GM21515 (cell line): Measurements from ENCODE around the gene GSTO2.

Experiments used
- ATAC-seq: cut with Tn5 transposase; IDR thresholded peaks from one replicate; pipeline ENCODE4 v1.9.1; 2021; ENCODE audit not compliant: unreplicated experiment

GSTO2 gene

DNA sequence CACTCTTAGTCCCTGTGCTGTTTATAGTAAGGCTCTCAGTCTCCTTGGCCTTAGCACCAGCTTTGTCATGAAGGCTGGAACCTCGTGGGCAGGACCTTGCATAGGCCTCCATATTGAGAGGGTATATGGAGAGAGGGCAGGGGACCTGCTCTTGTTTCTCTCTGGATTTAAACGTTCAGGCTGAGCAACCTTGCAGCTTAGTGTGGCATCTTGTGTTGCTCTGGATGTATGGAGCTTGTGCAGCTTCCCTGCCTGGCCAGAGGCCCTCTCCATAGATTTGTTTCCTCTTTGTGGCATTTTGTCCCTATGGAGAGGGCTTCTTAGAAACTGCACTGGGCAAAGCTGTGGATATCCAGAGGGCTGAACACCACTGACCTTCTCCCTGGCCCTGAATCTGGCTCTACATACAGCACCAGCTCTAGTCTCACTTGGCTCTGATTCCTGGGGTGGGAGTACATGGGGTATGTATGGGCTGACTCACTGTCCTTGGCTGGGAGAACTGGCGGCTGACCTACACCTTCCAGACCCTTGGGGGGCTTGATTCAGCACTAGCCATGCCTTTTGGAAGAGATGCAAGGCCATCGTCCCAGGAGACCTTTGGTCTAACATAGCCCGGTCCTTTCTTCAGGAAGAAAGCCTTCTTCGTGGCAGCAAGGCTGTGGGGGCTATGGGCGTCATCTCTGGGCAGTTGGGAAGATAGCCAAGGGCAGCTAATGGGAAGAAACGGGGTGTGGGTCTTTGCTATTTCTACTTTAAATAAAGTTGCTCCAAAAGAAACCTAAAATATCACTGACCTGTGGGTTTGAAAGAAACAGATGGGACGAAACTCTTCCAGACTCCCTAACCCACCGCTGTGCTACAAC lies 38.8 kb downstream of the GSTO2 start:
- no peak for ATAC-seq

GRCh38 chr10:104308439-104308903 lies 39.5 kb downstream of the GSTO2 start:
- peak; percentile 90 for ATAC-seq

- no peak for ATAC-seq
Measured at GRCh38 chr10:104309980-104310978, 41.3 kb downstream of the GSTO2 start.

DNA sequence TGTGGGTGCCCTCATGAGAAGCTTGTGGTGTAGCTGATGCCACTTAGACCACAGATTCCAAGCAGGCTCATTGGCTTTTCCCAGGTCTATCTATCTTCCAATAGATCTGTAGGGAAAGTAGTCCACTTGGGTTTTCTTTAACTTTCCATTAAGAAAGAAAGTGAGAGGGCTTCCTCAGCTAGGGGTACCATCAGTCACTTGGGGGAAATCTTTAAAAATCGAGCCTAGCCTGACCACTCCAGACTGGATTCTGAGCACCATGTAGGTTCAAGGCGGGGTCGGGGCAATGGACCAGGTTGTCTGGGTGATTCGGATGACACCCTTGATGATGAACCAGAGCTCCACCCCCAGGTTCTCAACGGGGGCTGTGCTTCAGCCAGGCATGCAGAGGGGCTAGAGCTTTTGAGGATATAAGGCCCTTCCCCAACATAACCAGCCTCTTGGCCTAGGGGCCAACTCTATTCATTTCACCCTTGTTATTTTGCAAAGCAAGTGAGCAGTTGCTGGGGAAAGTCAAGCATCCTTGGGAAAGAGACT lies 42.3 kb downstream of the GSTO2 start:
- ATAC-seq = no peak

DNA sequence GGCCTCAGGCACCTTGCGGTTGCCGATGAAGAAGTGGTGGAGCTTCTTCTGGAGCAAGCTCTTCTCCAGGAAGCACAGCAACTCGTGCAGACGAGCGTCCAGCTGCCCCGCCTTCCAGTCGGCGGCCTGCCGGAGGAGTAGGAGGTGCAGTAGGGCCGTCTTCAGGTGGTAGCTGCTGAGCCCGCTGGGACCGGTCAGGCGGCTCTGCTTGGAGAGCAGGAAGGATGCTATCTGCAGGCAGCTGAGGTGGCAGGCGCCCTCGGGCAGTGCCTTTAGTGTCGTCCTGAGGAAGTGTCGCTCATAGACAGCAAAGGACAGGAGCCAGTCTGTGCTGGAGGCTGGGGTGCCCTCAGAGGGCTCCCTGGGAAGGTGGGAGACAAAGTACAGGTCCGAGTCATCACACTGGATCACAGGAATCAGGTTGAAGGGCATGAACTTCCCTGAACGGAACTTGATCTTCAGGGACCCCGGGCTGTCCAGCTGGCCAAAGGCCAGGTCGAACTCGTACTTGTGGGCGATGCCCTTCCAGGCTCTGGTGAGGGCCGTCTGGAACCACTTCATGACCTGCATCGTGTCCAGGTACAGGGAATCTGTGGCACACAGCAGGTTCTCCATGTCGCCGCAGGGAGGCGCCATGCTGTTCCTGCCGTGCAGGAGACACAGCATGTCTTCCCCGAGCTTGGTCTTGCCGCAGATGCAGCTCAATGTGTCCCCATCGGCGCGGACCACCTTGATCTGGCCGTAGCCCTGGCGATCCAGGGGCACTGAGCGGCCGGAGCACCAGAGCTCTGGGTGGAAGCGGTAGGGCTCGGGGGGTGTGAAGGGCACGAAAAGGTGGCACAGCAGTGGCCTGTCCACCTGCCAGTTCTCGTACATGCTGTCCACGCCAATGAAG lies 45.9 kb downstream of the GSTO2 start:
- ATAC-seq = no peak

- ATAC-seq = no peak
Measured at GRCh38 chr10:104315486-104315921, 46.5 kb downstream of the GSTO2 start.

DNA sequence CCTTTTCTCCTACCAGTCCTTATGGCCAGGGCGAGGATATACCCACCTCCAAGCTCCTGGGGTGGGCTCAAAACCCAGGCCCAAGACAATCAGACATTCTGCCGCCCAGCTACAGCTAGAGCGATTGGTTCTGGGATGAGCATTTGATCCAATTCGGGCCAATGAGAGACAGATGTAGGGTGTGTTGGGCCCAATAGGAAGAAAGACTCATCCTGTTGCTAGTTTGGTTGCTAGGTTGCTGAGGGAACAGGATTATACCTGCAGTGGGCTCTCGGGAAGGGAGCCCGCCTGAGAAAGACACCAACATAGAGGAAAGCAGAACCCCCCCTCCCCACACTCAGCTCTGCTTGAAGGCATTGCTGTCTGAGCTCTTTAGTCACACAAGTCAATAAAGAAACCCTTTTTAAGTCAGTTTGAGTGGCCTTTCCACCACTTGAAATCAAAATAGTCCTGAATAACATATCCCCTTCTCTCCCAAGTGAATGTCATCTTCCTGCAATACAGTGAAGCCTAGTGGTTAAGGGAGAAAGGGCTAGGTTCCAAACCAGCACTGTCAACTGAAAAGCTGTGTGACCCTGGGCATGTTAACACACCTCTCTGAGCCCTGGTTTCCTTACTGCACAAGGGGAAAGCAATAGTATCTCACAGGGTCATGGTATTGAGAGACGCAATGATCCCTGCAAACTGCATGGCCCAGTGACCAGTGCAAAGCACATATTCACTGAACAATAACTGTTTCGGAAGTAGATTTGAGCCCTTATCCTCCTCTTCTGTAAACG lies 47.5 kb downstream of the GSTO2 start:
- no peak for ATAC-seq

- ATAC-seq = no peak
Measured at GRCh38 chr10:104317269-104317710, 48.3 kb downstream of the GSTO2 start.

DNA sequence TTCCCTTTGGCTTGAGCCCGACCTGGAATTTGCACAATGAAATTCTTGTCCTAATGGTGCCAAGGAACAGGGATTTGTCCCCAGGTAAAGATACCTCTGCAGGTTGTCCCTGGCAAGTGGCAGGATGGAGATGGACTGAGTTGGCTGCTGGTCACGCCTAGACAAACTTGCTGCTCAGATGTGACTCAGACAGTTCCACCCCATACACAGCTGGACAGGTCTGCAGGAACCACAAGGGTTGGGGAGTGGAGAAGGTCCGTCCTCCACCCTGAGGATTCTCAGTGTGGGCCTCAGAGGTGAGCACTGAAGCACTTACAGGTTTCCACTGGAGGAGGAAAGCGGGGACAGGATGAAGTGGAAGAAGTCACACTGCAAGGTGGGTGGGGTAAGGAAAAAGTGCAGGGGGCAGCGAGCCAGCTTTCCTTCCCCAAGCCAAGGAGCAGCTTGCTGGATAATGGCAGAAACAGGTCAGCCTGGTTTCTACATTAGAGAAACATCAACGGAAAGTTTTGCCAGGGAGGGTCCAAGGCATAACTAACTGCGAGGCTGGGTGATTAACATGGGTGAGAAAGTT lies 48.8 kb downstream of the GSTO2 start:
- no peak for ATAC-seq

DNA sequence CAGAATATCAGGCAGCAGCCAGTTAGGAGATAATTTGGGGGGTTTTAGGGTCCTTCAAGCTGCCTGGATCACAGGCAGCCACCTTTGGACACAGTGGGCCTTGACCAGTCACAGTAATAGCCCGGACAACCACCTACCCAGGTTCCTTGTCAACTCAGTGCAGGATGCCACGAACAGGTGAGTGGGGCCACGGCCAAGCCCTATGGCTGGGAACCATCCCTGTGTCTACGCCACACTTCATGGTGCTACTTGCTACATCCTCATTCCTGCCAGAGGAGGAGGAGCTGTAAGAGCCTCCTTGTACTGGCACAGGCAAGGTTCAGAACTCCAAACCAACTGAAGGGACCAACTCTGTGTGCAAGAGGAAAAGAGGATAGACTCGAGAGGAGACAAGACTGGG lies 49.3 kb downstream of the GSTO2 start:
- ATAC-seq = no peak

- ATAC-seq = no peak
Measured at GRCh38 chr10:104318810-104319741, 50.1 kb downstream of the GSTO2 start.

DNA sequence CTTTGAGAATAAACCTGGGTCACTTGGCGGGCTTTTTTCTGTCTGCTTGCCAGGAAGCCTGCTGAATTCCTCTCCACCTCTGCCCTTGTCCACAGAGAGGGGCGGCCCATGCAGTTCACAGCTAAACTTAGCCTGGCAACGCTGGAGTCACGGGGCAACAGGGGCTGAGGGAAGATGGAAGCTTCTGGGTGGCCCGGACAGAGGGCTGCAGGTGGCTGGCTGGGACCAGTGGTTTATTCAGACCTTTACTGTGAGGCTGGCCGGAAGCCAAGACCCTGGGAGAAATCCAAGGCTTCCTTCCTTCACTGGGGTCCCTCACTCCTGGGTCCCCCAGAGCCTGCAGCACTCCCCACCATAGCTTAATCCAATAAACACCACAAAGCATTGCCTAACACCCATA lies 52.2 kb downstream of the GSTO2 start:
- ATAC-seq = no peak

DNA sequence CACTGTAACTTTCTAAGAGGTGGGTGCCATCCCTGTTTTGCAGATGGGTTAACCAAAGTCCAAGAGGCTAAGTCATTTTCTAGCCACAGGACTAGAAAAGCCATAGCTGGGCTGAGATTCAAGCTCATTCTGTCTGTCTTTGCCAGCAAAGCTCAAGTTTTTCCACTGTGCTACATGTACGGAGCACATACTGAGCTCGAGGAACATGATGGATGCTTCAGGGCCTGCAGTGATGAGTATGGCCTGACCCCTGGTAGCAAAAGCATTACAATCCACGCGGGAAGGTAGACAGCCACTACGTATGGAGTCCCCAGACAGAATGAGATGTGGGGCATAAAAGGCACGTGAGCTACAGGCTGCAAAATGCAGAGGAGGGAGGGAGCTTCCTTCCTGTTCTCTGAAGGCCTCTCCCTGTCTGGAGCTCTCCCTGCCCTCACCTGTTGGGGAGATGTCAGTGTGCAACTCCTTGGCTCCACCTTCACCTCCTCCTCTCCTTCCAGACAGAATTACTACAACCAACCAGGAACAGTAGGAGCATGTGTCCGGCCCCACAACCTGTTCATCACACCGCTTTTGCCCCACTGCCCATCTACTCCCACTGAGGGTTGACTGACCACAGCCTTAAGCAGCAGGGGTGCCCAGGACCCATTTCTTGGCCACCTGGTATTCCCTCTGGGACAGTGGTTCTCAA lies 52.9 kb downstream of the GSTO2 start:
- no peak for ATAC-seq

- ATAC-seq = no peak
Measured at GRCh38 chr10:104322416-104322782, 53.4 kb downstream of the GSTO2 start.

DNA sequence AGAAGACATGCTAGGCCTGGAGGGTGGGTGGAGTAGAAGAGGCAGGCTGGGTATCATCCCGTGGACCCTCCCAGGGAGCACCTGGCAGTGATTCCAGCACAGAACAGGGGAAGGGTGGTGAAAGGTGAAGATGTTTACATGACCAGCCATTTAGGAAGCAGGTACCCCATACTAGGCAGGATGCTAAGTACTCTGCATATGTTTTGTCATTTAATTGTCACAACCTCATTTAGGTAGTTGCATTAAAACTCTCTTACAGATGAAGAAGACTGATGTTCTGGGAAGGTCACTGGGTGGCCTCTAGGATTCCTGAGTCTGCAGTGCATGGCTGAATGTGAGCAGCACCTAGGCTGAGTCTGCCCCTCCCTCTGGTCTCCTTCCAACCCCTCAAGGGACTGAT lies 54.1 kb downstream of the GSTO2 start:
- no peak for ATAC-seq

- no peak for ATAC-seq
Measured at GRCh38 chr10:104323760-104324201, 54.8 kb downstream of the GSTO2 start.

- ATAC-seq = no peak
Measured at GRCh38 chr10:104324221-104324686, 55.3 kb downstream of the GSTO2 start.
